ENCODE data around the gene INCENP.

Gene INCENP

GRCh38 chr11:62142921-62143320 lies 19.1 kb downstream of the INCENP start:
- DNase-seq = no peak

- no peak for DNase-seq
Observed at GRCh38 chr11:62143727-62144126, 19.9 kb downstream of the INCENP start.

- DNase-seq = no peak
Observed at GRCh38 chr11:62144641-62145255, 20.9 kb downstream of the INCENP start.

GRCh38 chr11:62145261-62145871 lies 21.6 kb downstream of the INCENP start:
- no peak for DNase-seq

DNA sequence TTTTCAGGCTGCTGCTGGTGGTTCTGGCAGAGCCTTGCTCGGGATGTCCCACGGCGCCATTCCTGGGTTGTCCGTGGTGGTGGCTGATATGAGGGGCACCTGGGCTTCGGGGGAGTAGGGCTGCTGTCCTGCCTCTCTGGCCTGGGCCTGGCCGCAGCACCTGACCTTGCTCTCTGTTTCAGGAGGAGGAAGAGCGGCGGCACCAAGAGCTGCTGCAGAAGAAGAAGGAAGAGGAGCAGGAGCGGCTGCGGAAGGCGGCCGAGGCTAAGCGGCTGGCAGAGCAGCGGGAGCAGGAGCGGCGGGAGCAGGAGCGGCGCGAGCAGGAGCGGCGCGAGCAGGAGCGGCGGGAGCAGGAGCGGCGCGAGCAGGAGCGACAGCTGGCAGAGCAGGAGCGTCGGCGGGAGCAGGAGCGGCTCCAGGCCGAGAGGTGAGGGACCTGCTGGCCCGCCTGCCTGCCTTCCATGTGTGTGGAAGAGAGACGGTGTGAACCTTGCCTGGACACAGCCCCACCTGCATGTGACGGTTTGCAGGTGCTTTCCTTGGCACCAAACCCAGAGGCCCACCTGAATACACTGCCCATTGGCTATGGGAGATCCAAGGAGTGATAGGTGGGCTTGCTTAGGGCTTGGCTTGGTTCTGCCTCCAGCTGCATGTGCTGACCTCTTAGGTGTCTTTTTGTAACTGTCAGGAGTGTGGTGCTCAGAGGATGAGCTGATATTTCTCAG lies 22.8 kb downstream of the INCENP start:
- DNase-seq = no peak

- no peak for DNase-seq
Observed at GRCh38 chr11:62147545-62147944, 23.7 kb downstream of the INCENP start.

DNA sequence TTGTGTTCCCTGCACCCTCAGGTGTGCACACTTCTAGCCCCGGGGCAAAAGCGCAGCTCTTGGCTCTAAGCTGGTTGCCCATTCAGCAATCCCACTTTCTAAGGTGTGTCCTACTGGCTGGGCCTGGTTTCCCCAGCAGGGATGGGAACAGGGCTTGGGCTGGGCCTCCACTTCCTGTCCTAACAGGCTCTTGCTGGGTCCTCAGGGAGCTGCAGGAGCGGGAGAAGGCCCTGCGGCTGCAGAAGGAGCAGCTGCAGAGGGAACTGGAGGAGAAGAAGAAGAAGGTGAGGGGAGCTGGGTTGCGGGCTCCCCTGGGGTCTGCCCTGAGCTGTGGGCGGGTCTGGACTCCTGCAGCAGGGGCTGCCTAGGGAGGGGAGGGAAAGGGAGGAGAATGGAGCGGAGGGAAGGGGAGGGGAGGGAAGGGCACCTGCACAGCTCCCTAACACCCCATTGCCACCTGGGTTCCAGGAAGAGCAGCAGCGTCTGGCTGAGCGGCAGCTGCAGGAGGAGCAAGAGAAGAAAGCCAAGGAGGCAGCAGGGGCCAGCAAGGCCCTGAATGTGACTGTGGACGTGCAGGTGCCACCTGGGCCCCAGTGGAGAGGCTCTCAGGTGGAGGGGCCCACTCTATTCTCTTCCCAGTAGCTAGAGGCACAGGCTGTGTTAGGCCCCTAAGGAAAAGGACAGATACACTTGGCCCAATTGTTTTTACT lies 24.6 kb downstream of the INCENP start:
- DNase-seq = no peak

DNA sequence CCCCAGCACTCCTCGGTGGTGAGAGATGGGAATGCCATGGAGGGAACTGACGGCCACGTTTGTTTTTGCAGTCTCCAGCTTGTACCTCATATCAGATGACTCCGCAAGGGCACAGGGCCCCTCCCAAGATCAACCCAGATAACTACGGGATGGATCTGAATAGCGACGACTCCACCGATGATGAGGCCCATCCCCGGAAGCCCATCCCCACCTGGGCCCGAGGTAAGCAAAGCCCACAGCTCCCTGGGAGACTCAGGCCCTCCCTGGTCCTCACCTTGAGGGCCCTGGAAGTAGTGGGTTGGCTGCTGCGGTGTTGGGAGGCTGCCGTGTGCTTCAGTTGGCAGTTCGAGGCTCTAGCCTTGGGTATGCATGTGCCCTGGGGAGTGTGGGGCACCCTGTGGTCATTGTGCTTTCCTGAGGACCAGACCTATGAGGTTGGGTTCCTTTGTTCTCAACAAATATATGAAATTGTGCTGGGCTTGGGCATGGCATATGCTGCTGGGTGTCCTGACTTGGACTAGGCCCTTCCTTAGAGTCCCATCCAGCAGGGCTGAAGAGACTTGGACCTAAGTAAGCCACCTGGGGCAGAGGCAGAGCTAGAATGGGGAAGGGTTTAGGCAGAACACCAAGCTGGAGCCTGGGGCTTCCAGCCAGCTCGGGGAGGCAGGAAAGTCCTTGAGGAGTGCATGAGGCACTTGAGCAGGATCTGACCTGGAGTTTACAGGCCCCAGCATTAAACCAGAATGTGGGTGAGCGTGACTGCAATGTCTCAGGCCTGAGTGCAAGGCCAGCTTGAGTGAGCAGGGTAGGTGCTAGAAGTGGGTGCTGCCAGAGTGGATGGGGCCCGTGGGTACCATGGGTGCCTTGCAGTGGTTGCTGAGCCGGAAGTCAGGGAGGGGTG lies 26.4 kb downstream of the INCENP start:
- no peak for DNase-seq

- no peak for DNase-seq
Observed at GRCh38 chr11:62150887-62151736, 27.3 kb downstream of the INCENP start.

DNA sequence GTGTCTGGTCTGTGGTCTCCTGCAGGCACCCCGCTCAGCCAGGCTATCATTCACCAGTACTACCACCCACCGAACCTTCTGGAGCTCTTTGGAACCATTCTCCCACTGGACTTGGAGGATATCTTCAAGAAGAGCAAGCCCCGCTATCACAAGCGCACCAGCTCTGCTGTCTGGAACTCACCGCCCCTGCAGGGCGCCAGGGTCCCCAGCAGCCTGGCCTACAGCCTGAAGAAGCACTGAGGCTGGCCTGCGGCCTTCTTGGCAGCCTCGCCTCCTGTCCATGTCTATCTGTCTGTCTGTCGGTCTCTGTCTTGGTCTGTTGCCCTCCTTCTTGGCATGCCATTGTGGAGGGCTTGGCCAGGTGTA lies 27.9 kb downstream of the INCENP start:
- DNase-seq = no peak

DNA sequence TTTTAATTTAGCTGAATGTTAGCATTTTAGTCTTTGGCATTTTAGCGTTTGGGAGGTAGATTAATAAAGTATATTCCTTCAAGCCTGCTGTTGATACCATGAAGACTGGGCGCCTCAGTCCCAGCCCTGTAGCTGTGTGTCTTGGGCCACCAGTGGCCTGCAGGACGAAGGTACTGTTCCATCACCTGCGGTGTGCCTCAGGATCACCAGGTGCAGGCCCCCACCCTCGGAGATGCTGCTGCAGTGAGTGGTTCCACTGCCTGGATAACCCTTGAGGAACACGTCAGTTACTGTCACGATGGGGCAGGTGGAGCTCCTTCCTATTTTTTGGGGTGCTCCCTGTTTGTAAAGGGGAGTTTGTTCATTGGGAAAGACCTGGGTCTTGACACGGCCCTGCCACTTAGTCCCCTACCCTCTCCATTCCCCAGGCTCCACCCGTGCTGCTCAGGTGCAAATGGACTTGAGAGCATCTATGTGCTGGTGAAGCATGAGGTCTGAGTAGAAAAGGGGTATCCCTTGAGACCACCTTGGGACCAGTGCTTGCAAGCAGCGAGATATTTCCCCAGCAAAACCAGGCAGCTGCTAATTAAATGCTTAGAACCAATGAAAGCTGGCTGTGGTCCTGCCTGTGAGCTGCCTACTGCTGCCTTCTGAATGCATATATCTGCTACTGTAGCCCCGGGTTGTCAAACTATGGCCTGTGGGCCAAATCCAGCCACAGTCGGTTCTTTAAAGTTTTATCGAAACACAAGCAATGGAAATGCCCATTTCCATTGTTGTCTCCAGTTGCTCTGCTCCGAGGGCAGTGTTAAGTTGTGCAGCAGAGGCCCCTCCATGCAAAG lies 28.7 kb downstream of the INCENP start:
- DNase-seq = no peak

DNA sequence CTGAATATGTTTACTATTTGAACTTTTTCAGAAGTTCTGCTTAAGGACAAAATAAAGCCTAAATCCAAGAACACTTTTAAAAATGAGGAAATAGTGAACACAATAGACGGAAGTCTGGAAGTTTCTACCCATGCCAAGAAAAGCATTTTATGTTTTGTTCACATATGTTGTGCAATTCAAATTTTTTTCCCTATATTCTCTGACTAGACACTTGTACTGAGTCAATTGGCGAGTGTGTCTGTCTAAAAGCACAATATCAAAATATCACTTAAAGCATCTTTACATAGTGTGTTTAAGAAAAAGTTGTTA lies 29.2 kb downstream of the INCENP start:
- no peak for DNase-seq

DNA sequence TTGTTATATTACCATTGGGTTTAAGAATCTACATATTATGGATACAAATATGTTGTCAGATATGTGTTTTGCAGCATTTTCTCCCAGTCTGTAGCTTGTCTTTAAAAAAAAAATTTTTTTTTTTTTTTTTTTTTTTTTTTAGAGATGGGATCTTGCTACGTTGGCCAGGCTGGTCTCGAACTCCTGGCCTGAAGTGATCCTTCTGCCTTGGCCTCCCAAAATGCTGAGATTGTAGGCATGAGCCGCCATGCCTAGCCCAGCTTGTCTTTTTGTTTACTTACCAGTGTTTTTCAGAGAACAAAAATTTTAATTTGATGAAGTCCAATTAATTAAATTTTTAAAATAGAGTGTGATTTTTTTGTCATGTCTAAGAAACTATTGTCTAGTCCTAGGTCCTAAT lies 29.8 kb downstream of the INCENP start:
- DNase-seq = no peak

DNA sequence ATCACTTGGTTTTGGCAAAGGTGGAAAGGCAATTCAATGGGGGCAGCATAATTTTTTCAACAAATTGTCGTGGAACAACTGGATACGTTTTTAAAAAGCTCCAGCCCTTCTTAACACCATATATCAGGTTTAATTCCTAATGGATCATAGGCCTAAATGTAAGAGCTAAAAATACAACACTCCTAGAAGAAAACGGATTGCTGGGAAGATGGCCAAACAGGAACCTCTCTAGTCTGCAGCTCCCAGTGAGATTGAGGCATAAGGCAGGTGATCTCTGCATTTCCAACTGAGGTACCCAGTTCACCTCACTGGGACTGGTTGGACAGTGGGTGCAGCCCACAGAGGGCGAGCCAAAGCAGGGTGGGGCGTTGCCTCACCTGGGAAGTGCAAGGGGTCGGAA lies 33.8 kb downstream of the INCENP start:
- no peak for DNase-seq

DNA sequence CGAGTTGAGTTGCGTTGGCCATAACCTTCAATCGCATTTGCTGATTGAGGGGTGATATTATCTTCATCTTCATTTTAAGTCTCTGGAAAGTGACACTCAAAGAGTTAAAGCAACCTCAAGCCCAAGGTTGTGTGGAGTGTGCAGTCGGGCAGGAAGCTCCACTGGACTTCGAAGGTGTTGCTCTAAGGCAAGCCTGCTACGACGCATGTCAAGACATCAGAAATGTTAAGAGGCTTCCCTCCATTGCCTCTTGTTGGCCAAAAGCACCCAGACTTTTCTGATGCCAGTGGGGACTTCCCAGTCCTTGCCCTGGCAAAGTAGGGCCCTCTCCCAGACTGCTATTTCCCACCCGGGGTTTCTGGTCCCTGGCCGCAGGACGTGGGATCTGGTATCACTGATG lies 42.6 kb downstream of the INCENP start:
- no peak for DNase-seq

GRCh38 chr11:62169448-62169847 lies 45.6 kb downstream of the INCENP start:
- DNase-seq = no peak

- no peak for DNase-seq
Observed at GRCh38 chr11:62169935-62170334, 46.1 kb downstream of the INCENP start.

DNA sequence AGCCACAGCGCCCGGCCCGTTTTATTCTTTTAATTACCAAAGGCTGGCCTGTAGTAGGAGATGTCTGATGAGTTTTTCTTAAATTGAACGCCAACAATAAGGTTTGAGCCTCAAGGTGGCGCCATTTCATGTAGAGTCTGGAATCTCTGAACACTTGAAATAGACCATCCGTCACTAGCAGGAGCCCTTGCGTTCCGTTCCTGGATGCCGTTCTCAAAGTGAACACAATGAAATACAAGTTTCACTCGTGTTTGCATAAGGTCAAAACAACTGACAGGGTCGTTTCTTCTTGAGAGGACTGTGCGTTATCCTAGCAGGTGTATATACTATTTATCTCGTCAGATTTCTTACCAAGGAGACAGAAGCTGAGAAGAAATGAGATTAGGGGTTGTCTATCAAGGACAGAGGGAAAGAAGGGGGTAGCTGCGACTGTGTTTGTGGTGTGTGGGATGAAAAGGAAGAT lies 47.5 kb downstream of the INCENP start:
- DNase-seq = peak; percentile 89

DNA sequence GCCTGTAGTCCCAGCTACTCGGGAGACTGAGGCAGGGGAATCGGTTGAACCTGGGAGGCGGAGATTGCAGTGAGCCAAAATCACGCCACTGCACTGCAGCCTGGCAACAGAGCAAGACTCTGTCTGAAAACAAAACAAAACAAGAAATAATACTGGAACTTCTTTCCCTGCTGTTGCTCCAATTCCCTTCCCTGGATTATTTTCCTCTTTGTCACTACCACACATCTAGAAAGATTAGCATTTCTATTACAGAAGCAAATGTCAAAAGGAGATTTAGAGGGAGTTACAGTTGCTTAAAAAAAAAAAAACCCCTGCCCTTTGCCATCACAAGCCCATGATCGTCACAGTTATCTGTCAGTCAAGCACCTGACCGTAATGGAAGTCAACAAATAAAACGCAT lies 48.5 kb downstream of the INCENP start:
- DNase-seq = no peak

GRCh38 chr11:62176766-62177165 lies 53.0 kb downstream of the INCENP start:
- no peak for DNase-seq

DNA sequence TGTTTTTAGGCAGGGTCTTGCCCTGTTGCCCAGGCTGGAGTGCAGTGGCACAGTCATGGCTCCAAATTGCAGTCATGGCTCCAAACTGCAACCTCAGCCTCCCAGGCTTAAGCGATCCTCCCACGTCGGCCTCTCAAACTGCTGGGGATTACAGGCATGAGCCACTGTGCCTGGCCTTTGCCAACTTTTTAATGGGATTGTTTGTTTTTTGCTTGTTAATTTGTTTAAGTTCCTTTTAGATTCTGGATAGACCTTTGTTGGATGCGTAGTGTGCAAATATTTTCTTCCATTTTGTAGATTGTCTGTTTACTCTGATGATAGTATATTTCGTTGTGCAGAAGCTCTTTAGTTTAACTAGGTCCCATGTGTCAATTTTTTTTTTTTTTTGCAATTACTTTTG lies 56.2 kb downstream of the INCENP start:
- no peak for DNase-seq
